Smooth muscle cell (in vitro differentiated cells): ENCODE measurements around the gene TRIM9. TPM values are rescaled to one million over a fixed set of nuclear protein-coding genes. Genes with fewer than 3 reads are reported as not detected.

Experiments used
- DNase-seq: peaks from one replicate; lab custom pipeline; 2025; ENCODE audit not compliant: unreplicated experiment; lab: John Stamatoyannopoulos, UW
- H2AFZ ChIP-seq: fragments of 200-600 bp; sonication (generic); 2 replicates; pipeline ENCODE4 v1.6.0; 2016; ENCODE audit warnings: antibody characterized with exemption, low read depth, mild to moderate bottlenecking
- H3F3A ChIP-seq: fragments of 200-600 bp; sonication (generic); 2 replicates; pipeline ENCODE4 v1.6.0; 2017; ENCODE audit warnings: antibody characterized with exemption, low read depth
- H3K27ac ChIP-seq: fragments of 200-600 bp; sonication (generic); 2 replicates; pipeline ENCODE4 v1.5.1; 2016; ENCODE audit warnings: low read depth, mild to moderate bottlenecking
- H3K27me3 ChIP-seq: fragments of 200-600 bp; sonication (generic); 2 replicates; pipeline ENCODE4 v1.6.1; 2016; ENCODE audit warnings: low read depth, mild to moderate bottlenecking
- H3K36me3 ChIP-seq: fragments of 200-600 bp; sonication (generic); 2 replicates; pipeline ENCODE4 v1.5.1; 2016; ENCODE audit warnings: low read depth
- H3K4me1 ChIP-seq: fragments of 200-600 bp; sonication (generic); 2 replicates; pipeline ENCODE4 v1.5.1; 2016; ENCODE audit warnings: low read depth
- H3K4me2 ChIP-seq: fragments of 200-600 bp; sonication (generic); 2 replicates; pipeline ENCODE4 v1.6.0; 2016; ENCODE audit warnings: mild to moderate bottlenecking
- H3K4me3 ChIP-seq: fragments of 200-600 bp; sonication (generic); 2 replicates; pipeline ENCODE4 v1.5.1; 2016; ENCODE audit warnings: mild to moderate bottlenecking
- H3K79me2 ChIP-seq: fragments of 200-600 bp; sonication (generic); 2 replicates; pipeline ENCODE4 v1.6.0; 2016; ENCODE audit warnings: low read depth, mild to moderate bottlenecking
- H3K9ac ChIP-seq: fragments of 200-600 bp; sonication (generic); 2 replicates; pipeline ENCODE4 v1.6.0; 2016; ENCODE audit warnings: low read depth
- H3K9me3 ChIP-seq: fragments of 200-600 bp; sonication (generic); replicated peaks from 2 replicates; pipeline ENCODE4 v1.5.1; 2016; ENCODE audit warnings: low read depth
- H4K20me1 ChIP-seq: fragments of 200-600 bp; sonication (generic); 2 replicates; pipeline ENCODE4 v1.6.0; 2016; ENCODE audit warnings: low read depth
- WGBS: methylation state at CpG from one replicate; pipeline ENCODE4 v1.1.7; 2016; ENCODE audit warnings: low lambda C conversion rate; 5-methylcytosine and 5-hydroxymethylcytosine counted together
- polyA plus RNA-seq: library from polyadenylated mRNA; unstranded; fragments of >200 nt; fragmentation: Nextera tagmentation; extraction: Ambion mirVana; gene quantifications from 2 replicates; pipeline ENCODE4 v1.2.1, GENCODE V29; 2016
- total RNA-seq: library from RNA; depleted of rRNA; stranded (reverse); fragments of >200 nt; gene quantifications from 2 replicates; pipeline ENCODE4 v1.2.3, GENCODE V29; 2014
- TF ChIP-seq, protein P1 (sequence below): fragments of 200-600 bp; sonication (generic); IDR thresholded peaks from 2 replicates; pipeline ENCODE4 v1.5.1; 2017; ENCODE audit warnings: borderline replicate concordance, mild to moderate bottlenecking, antibody characterized with exemption; ENCODE audit not compliant: insufficient read depth, poor library complexity, severe bottlenecking

The TRIM9 gene
- total and polyA plus RNA-seq, 2 experiments from 2014 or later = 0.57 to 1.5 TPM

DNA sequence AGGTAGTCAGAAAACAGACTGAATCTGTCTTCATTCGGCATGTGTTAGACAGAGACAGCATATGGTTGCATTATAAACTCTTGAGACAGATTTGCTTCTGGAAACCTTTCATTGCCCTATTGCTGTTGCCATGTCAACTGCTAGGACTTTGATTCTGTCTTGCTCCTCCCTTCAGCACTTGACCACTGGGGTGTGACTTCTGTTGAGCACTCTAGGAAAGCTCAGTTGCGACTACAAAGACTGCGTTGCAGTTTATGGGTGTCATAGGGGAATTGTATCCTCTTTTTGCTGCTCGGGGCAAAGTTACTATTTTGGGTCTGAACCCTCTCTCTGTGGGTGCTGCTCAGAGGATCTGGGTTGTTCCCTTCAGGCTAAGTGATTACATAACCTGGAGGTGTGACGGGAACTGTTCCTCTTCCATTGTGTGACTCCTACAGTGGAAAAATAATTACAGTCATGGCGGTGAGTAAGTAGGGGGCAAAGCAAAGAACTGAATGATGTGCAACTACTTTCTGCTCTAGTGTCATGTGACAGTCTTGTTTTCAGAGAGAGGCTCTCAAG lies 44.3 kb upstream of the TRIM9 start:
- Histone ChIP-seq H3K4me3 (no peak overlapping the region), H3F3A (no peaks in the 10 kb centered on the region), H4K20me1 (no peaks in the 10 kb centered on the region), H3K9ac (no peak overlapping the region), H2AFZ (no peak overlapping the region), H3K4me2 (no peak overlapping the region), H3K27me3 (no peaks in the 10 kb centered on the region), H3K27ac (no peak overlapping the region), H3K9me3 (no peaks in the 10 kb centered on the region), H3K36me3 (no peaks in the 10 kb centered on the region), H3K79me2 (no peaks in the 10 kb centered on the region), H3K4me1 (no peaks in the 10 kb centered on the region)
- no peak for DNase-seq
- TF ChIP-seq, protein P1, sequence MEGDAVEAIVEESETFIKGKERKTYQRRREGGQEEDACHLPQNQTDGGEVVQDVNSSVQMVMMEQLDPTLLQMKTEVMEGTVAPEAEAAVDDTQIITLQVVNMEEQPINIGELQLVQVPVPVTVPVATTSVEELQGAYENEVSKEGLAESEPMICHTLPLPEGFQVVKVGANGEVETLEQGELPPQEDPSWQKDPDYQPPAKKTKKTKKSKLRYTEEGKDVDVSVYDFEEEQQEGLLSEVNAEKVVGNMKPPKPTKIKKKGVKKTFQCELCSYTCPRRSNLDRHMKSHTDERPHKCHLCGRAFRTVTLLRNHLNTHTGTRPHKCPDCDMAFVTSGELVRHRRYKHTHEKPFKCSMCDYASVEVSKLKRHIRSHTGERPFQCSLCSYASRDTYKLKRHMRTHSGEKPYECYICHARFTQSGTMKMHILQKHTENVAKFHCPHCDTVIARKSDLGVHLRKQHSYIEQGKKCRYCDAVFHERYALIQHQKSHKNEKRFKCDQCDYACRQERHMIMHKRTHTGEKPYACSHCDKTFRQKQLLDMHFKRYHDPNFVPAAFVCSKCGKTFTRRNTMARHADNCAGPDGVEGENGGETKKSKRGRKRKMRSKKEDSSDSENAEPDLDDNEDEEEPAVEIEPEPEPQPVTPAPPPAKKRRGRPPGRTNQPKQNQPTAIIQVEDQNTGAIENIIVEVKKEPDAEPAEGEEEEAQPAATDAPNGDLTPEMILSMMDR = no peak
- 87% methylated on average over 6 of the region's 6 CpGs for WGBS

DNA sequence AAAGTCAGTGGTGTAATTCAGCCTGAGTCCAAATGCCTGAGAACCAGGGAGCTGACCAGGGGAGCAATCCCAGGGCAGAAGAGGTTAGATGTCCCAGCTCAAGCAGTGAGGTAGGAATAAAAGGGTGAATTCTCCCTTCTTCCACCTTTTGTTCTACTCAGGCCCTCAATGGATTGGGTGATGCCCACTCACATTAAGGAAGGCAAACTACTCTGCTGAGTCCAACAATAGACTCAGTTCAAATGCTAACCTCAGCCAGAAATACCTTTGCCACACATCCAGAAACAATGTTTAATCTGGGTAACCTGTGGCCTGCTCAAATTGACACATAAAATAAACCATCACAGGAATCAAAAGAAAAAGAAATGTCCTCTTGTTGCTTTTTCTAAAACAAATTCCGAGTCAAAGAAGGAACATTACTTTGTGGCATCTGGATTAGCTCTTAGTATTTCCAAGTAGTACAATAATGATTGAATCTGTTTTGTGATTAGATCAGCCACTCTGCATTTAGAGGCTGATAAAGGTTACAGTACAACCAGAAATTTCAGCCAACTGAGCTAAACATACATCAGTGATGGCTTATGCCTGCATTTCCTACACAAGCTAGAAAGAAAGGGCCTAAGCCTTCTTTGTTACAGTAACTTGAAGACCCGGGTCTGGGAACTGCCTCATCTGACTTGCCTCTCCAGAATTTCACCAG lies 43.6 kb upstream of the TRIM9 start:
- Histone ChIP-seq H3K36me3 (no peaks in the 10 kb centered on the region), H2AFZ (no peak overlapping the region), H3K79me2 (no peaks in the 10 kb centered on the region), H3F3A (no peaks in the 10 kb centered on the region), H3K9me3 (no peaks in the 10 kb centered on the region), H3K4me1 (no peaks in the 10 kb centered on the region), H3K9ac (no peak overlapping the region), H3K4me2 (no peak overlapping the region), H4K20me1 (no peaks in the 10 kb centered on the region), H3K4me3 (no peak overlapping the region), H3K27me3 (no peaks in the 10 kb centered on the region), H3K27ac (no peak overlapping the region)
- 82% methylated on average over 2 of the region's 2 CpGs for WGBS
- TF ChIP-seq, protein P1 = no peak
- no peak for DNase-seq

DNA sequence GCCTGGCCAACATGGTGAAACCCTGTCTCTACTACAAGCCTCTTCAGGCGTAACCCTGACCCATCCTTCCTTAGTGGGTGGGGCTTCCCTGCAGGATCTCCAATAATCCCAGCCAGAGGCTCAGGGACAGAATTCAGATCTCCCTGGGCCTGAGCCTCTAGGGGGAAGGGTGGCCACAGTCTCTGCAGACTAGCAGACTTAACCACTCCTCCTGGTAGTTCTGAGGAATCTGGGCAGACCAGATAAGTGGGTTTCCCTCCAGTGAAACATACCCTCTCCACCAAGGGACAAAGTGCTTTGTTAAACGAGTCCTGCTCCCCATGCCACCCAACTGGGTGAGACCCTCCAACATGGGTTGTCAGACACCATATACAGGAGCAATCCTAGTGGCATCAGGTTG lies 36.6 kb upstream of the TRIM9 start:
- no peak overlapping the region for H3K4me3 ChIP-seq
- no peaks in the 10 kb centered on the region for H3K79me2 ChIP-seq
- H2AFZ ChIP-seq = no peak overlapping the region
- TF ChIP-seq, protein P1 = no peak
- H3K4me1 ChIP-seq = no peaks in the 10 kb centered on the region
- WGBS = 62% methylated on average over 2 of the region's 2 CpGs
- no peaks in the 10 kb centered on the region for H3K36me3 ChIP-seq
- H4K20me1 ChIP-seq = no peaks in the 10 kb centered on the region
- H3K9ac ChIP-seq = no peak overlapping the region
- no peaks in the 10 kb centered on the region for H3K27me3 ChIP-seq
- no peaks in the 10 kb centered on the region for H3K9me3 ChIP-seq
- H3K4me2 ChIP-seq = no peak overlapping the region
- no peak overlapping the region for H3K27ac ChIP-seq
- no peak for DNase-seq
- H3F3A ChIP-seq = no peaks in the 10 kb centered on the region

DNA sequence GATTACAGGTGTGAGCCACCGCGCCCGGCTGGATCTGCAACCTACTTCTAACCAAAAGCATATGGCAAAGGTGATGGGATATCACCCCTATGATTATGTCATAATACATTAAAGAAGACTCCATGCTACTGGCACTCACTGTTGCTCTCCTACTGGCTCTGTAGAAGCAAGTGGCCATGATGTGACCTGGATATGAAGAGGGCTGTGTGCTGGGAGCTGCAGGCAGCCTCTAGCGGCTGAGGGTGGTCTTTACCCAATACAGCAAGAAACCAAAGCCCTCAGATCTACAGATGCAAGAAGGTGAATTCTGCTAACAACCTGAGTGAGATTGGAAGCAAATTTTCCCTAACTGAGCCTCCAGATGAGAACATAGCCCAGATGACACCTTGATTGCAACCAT lies 34.2 kb upstream of the TRIM9 start:
- Histone ChIP-seq H2AFZ (no peak overlapping the region), H3F3A (no peaks in the 10 kb centered on the region), H3K79me2 (no peaks in the 10 kb centered on the region), H3K9me3 (no peaks in the 10 kb centered on the region), H3K27ac (no peak overlapping the region), H3K4me3 (no peak overlapping the region), H3K4me2 (no peak overlapping the region), H3K36me3 (no peaks in the 10 kb centered on the region), H3K27me3 (no peaks in the 10 kb centered on the region), H3K4me1 (no peaks in the 10 kb centered on the region), H4K20me1 (no peaks in the 10 kb centered on the region), H3K9ac (no peak overlapping the region)
- WGBS = 93% methylated on average over 4 of the region's 4 CpGs
- TF ChIP-seq, protein P1 = no peak
- no peak for DNase-seq
